ENCODE measurements around the gene NALCN. TPM values are rescaled to one million over a fixed set of nuclear protein-coding genes. Genes with fewer than 3 reads are reported as not detected.

NALCN gene
- total and polyA plus RNA-seq, 2 of the 8 experiments (the other 6 are each of a cell fraction or from before 2014, with no cell fraction given): 0.26 to 0.54 TPM

DNA sequence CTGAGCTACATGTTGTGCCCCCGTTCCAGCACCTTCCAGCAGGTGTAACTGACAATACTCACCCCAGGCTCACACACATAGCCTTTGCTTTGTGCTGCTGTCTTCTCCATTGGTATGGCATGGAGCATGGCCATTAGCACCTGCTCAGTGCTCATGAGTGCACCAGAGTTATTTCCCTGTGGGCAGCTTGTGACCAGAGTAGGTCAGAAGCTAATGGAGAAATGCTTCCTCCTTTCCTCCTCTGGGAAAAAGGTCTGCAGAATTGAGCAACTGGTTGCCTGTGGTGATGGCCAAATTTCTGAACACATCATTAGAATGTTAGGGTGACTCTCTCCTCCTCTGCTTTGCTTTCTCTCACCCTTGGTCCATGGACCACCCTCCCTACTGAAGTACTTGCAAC, 397.2 kb downstream of the NALCN start:
- Histone ChIP-seq H2AK5ac (ENCODE audit: low read depth, low read length) (no peak overlapping the region), H3K56ac (replicated peaks; ENCODE audit: insufficient read length, low read depth, low read length) (no peak overlapping the region), H3K27ac (ENCODE audit: low read depth, low read length) (no peak overlapping the region), H3K79me2 (ENCODE audit: control insufficient read depth in 1 of 2, insufficient read depth in 2 of 2, low read length in 2 of 2) (no peaks in the 10 kb centered on the region), H3K4me1 (replicated peaks in 1 of 4; ENCODE audit: control insufficient read depth in 3 of 4, insufficient read depth in 4 of 4, low read length in 3 of 4) (0 out of 7 replicates have a peak, but pooled peaks cover 0 to 2% (median 0%) of the 10 kb centered on the region in 4 experiments), H2AFZ (ENCODE audit: low read length) (no peak overlapping the region), H3K18ac (ENCODE audit: extremely low read depth, low read length) (no peak overlapping the region), H3K9ac (replicated peaks in 1 of 4; ENCODE audit: extremely low read depth in 1 of 4, low read depth in 3 of 4, low read length in 3 of 4) (no peak overlapping the region), H3K79me1 (ENCODE audit: low read depth, low read length) (no peaks in the 10 kb centered on the region), H3K4me3 (ENCODE audit: extremely low read depth in 1 of 4, insufficient read depth in 2 of 4, low read depth in 3 of 4, low read length in 4 of 4) (no peak overlapping the region), H2BK120ac (replicated peaks; ENCODE audit: low read depth, low read length) (no peak overlapping the region), H3K36me3 (ENCODE audit: control insufficient read depth in 2 of 4, insufficient read depth in 4 of 4, low read length in 3 of 4) (no peaks in the 10 kb centered on the region), H4K5ac (ENCODE audit: insufficient read length, low read depth, low read length) (no peak overlapping the region), H4K20me1 (replicated peaks in 1 of 2; ENCODE audit: control insufficient read depth in 1 of 2, insufficient read depth in 2 of 2, low read length in 2 of 2) (no peaks in the 10 kb centered on the region), H4K91ac (replicated peaks; ENCODE audit: insufficient read length, low read length) (no peak overlapping the region), H2BK15ac (ENCODE audit: low read length) (no peak overlapping the region), H3K9me3 (ENCODE audit: insufficient read depth in 2 of 2, low read depth in 1 of 2, low read length in 1 of 2) (no peaks in the 10 kb centered on the region), H4K8ac (ENCODE audit: extremely low read depth, insufficient read depth, low read length) (no peak overlapping the region), H2BK20ac (ENCODE audit: low read length) (no peak overlapping the region), H3K23me2 (ENCODE audit: low read depth, low read length) (no peaks in the 10 kb centered on the region; the same call in 1 of the 2 replicates), H3K4ac (replicated peaks; ENCODE audit: insufficient read length, low read depth, low read length) (no peak overlapping the region), H3K23ac (ENCODE audit: insufficient read length) (no peak overlapping the region), H3K4me2 (ENCODE audit: insufficient read depth in 1 of 2, low read depth in 2 of 2, low read length in 2 of 2) (no peak overlapping the region), H3K14ac (ENCODE audit: insufficient read length) (no peak overlapping the region), H3K27me3 (replicated peaks in 1 of 4; ENCODE audit: control insufficient read depth in 3 of 4, extremely low read depth in 1 of 4, insufficient read depth in 3 of 4, low read length in 3 of 4) (no peaks in the 10 kb centered on the region), H2BK5ac (ENCODE audit: low read depth, low read length) (no peak overlapping the region), H2BK12ac (ENCODE audit: low read depth, low read length) (no peak overlapping the region)
- WGBS, 2 experiments (ENCODE audit: extremely low coverage in 1 of 2, insufficient coverage in 1 of 2, insufficient read length in 1 of 2, insufficient replicate concordance in 2 of 2, low coverage in 1 of 2, low lambda C conversion rate in 2 of 2, missing lambda C conversion rate in 1 of 2): 35% methylated on average over 1 of the region's 1 CpG; no CpG with 5 or more reads in 1 of the 2 experiments
- FAIRE-seq (no peak), DNase-seq (ENCODE audit: low read depth in 1 of 2, low spot score in 2 of 2) (no peak)
- TF ChIP-seq BRCA1 (IDR thresholded peaks at IDR 0.05; ENCODE audit: low read depth, low read length) (no peak), TAF7 (optimal IDR thresholded peaks at IDR 0.05; ENCODE audit: borderline replicate concordance, low read depth, low read length) (no peak), SP4 (IDR thresholded peaks at IDR 0.05; ENCODE audit: low read length) (no peak), TBP (IDR thresholded peaks at IDR 0.05; ENCODE audit: low read depth, low read length) (no peak), SRF (IDR thresholded peaks at IDR 0.05; ENCODE audit: low read depth, low read length) (no peak), TAF1 (IDR thresholded peaks at IDR 0.05; ENCODE audit: low read depth, low read length) (no peak)
- TF ChIP-seq, protein P1, sequence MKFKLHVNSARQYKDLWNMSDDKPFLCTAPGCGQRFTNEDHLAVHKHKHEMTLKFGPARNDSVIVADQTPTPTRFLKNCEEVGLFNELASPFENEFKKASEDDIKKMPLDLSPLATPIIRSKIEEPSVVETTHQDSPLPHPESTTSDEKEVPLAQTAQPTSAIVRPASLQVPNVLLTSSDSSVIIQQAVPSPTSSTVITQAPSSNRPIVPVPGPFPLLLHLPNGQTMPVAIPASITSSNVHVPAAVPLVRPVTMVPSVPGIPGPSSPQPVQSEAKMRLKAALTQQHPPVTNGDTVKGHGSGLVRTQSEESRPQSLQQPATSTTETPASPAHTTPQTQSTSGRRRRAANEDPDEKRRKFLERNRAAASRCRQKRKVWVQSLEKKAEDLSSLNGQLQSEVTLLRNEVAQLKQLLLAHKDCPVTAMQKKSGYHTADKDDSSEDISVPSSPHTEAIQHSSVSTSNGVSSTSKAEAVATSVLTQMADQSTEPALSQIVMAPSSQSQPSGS (IDR thresholded peaks at IDR 0.05; ENCODE audit: low read length): no peak
- POLR2A ChIA-PET (ENCODE audit: partially characterized antibody): no interaction called here
- CTCF ChIA-PET (ENCODE audit: partially characterized antibody): interaction anchor here (0.9 to 1.1 kb wide), 2 partner anchors 9 to 16 kb away, joined by 4 read pairs; no protein-coding TSS in a partner anchor

Measured in H1 (cell line).